SU-DHL-6 (cell line): ENCODE results near the gene KIDINS220.

Source experiments
- H2AFZ ChIP-seq: fragments of 200-600 bp; sonication (generic); 2 replicates; pipeline ENCODE4 v1.6.1; 2014; ENCODE audit warnings: low read depth, mild to moderate bottlenecking, moderate library complexity, mixed read lengths, antibody characterized with exemption, low read length; ENCODE audit not compliant: severe bottlenecking
- H3F3A ChIP-seq: fragments of 200-600 bp; shearing (Covaris generic); 2 replicates; pipeline ENCODE4 v1.6.0; 2016; ENCODE audit warnings: antibody characterized with exemption, mild to moderate bottlenecking; ENCODE audit not compliant: insufficient read depth
- H3K27ac ChIP-seq: fragments of 200-600 bp; sonication (generic); 2 replicates; pipeline ENCODE4 v1.5.1; 2016; ENCODE audit warnings: low read depth, mild to moderate bottlenecking, low read length, moderate library complexity, mixed read lengths
- H3K27me3 ChIP-seq: fragments of 200-600 bp; sonication (generic), shearing (Covaris generic); 2 replicates; pipeline ENCODE4 v1.6.0; 2014; ENCODE audit warnings: mild to moderate bottlenecking, low read length
- H3K36me3 ChIP-seq: fragments of 200-600 bp; sonication (generic); 2 replicates; pipeline ENCODE4 v1.6.1; 2014; ENCODE audit warnings: mild to moderate bottlenecking, low read length, mixed read lengths
- H3K4me2 ChIP-seq: fragments of 300-600, 200-600 bp; shearing (Covaris generic), sonication (generic); 2 replicates; pipeline ENCODE4 v1.6.0; 2014; ENCODE audit warnings: low read length, low read depth, mild to moderate bottlenecking; ENCODE audit not compliant: poor library complexity, severe bottlenecking
- H3K4me3 ChIP-seq: fragments of 200-600 bp; sonication (generic); 2 replicates; pipeline ENCODE4 v1.5.1; 2014; ENCODE audit warnings: antibody characterized with exemption, low read length, mild to moderate bottlenecking, mixed read lengths; ENCODE audit not compliant: insufficient read depth, poor library complexity, severe bottlenecking
- H3K79me2 ChIP-seq: fragments of 200-600 bp; sonication (generic); 2 replicates; pipeline ENCODE4 v1.6.1; 2014; ENCODE audit warnings: mild to moderate bottlenecking, low read length, moderate library complexity; ENCODE audit not compliant: insufficient read depth
- H3K9ac ChIP-seq: fragments of 200-600 bp; sonication (generic); 2 replicates; pipeline ENCODE4 v1.7.0; 2014; ENCODE audit warnings: mild to moderate bottlenecking, low read length
- H3K9me2 ChIP-seq: fragments of 200-600 bp; sonication (generic); replicated peaks from 2 replicates; pipeline ENCODE4 v1.6.1; 2014; ENCODE audit warnings: low read length; ENCODE audit not compliant: insufficient read depth
- H3K9me3 ChIP-seq: fragments of 200-600 bp; sonication (generic); 2 replicates; pipeline ENCODE4 v1.6.1; 2014; ENCODE audit warnings: low read length, mixed read lengths; ENCODE audit not compliant: insufficient read depth
- H4K20me1 ChIP-seq: fragments of 200-600 bp; sonication (generic); 2 replicates; pipeline ENCODE4 v1.6.1; 2014; ENCODE audit warnings: low read depth, mild to moderate bottlenecking, antibody characterized with exemption, low read length, moderate library complexity, mixed read lengths
- EZH2phosphoT487 ChIP-seq: fragments of 200-600 bp; sonication (generic), shearing (Covaris generic); conservative IDR thresholded peaks from 2 replicates; pipeline ENCODE4 v1.6.1; 2018; ENCODE audit warnings: mild to moderate bottlenecking, antibody characterized with exemption, low read length, moderate library complexity, mixed read lengths
- TF ChIP-seq, protein P1 (sequence below): fragments of 200-600 bp; sonication (generic); IDR thresholded peaks from one replicate; pipeline ENCODE4 v1.5.1; 2017; ENCODE audit warnings: antibody characterized with exemption, mild to moderate bottlenecking, low read length, moderate library complexity; ENCODE audit not compliant: insufficient read depth, poor library complexity, severe bottlenecking

The KIDINS220 gene

DNA sequence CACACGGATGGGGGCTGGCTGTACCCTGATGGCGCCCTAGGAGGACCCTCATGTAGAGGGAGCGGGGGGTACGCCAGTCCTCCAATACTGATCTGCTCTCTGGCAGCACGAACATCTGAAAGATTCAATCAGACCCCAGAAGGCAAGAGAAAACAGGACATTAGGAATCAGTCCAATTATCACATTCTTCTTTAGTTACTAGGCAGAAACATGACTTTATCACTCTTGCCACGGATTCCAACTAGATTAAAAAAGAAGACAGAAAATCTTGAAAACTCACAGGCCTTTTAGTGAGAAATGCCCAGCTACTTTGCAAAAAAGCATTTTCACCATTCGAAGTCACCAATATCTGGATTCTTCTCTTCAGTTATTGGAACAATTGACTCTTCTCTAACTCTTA, 87.2 kb downstream of the KIDINS220 start:
- H2AFZ ChIP-seq = no peak overlapping the region
- TF ChIP-seq, protein P1, sequence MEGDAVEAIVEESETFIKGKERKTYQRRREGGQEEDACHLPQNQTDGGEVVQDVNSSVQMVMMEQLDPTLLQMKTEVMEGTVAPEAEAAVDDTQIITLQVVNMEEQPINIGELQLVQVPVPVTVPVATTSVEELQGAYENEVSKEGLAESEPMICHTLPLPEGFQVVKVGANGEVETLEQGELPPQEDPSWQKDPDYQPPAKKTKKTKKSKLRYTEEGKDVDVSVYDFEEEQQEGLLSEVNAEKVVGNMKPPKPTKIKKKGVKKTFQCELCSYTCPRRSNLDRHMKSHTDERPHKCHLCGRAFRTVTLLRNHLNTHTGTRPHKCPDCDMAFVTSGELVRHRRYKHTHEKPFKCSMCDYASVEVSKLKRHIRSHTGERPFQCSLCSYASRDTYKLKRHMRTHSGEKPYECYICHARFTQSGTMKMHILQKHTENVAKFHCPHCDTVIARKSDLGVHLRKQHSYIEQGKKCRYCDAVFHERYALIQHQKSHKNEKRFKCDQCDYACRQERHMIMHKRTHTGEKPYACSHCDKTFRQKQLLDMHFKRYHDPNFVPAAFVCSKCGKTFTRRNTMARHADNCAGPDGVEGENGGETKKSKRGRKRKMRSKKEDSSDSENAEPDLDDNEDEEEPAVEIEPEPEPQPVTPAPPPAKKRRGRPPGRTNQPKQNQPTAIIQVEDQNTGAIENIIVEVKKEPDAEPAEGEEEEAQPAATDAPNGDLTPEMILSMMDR = no peak
- TF ChIP-seq EZH2phosphoT487 = no peak
- H3K36me3 ChIP-seq = no peaks in the 10 kb centered on the region; the same call in 1 of the 2 replicates
- no peaks in the 10 kb centered on the region for H3K9me3 ChIP-seq
- no peak overlapping the region for H3K27ac ChIP-seq
- no peak overlapping the region for H3K4me2 ChIP-seq
- no peak overlapping the region for H3K9ac ChIP-seq
- no peaks in the 10 kb centered on the region for H3K9me2 ChIP-seq
- no peaks in the 10 kb centered on the region for H3K79me2 ChIP-seq
- no peak overlapping the region for H3K4me3 ChIP-seq
- H4K20me1 ChIP-seq = no peaks in the 10 kb centered on the region
- no peaks in the 10 kb centered on the region for H3F3A ChIP-seq
- no peaks in the 10 kb centered on the region for H3K27me3 ChIP-seq

DNA sequence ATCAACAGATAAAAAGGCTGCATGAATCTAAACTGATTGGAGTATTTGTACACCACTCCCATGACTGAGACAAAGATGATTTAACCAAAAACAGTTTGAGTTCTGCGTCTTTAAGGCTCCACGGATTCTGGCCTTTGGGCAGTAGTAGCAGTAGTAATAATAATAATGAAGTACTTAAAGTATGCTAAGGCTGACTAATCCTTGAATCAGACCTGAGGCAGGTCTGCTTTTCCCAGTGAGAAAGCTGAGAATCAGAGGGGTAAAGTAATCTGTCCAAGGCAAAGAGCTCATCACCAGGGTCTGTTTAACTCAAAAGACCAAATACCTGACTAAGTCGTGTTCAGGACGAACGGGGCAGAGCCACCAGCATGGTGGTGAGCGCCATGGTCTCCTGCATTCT, 94.2 kb downstream of the KIDINS220 start:
- Histone ChIP-seq H3K79me2 (no peaks in the 10 kb centered on the region), H3K9me2 (no peaks in the 10 kb centered on the region), H3K9me3 (no peaks in the 10 kb centered on the region), H3K27me3 (no peaks in the 10 kb centered on the region), H3K4me3 (no peak overlapping the region), H2AFZ (no peak overlapping the region), H4K20me1 (no peaks in the 10 kb centered on the region), H3K9ac (no peak overlapping the region), H3F3A (no peaks in the 10 kb centered on the region), H3K4me2 (no peak overlapping the region), H3K36me3 (no peaks in the 10 kb centered on the region; the same call in 1 of the 2 replicates), H3K27ac (no peak overlapping the region)
- no peak for TF ChIP-seq EZH2phosphoT487
- TF ChIP-seq, protein P1 = no peak

DNA sequence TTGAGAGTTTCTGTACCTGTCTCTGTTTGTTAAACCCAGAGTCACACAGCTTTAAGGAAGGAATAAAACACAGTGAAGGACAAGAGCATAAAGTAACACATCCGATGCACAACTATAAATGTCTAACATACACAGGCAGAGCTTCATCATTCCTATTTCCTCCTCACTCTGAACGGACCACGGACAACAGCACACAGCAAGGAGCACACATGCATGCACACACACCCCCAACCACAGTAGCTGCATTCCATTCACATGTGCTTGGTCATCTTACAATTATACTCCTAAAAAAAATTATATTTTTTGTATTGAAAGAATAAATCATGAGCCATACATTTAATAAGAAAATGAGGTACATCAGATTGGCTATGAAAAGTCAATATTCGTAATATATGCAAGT, 97.3 kb downstream of the KIDINS220 start:
- Histone ChIP-seq H3K4me3 (no peak overlapping the region), H4K20me1 (no peaks in the 10 kb centered on the region), H3K27ac (no peak overlapping the region), H3K36me3 (no peaks in the 10 kb centered on the region), H3F3A (no peaks in the 10 kb centered on the region), H3K4me2 (no peak overlapping the region), H3K9ac (no peak overlapping the region), H3K9me3 (no peaks in the 10 kb centered on the region), H3K79me2 (no peaks in the 10 kb centered on the region), H3K27me3 (no peaks in the 10 kb centered on the region), H2AFZ (no peak overlapping the region), H3K9me2 (no peaks in the 10 kb centered on the region)
- TF ChIP-seq EZH2phosphoT487 = no peak
- TF ChIP-seq, protein P1 = no peak
